ENCODE data around the gene UBE2L5.

DNA sequence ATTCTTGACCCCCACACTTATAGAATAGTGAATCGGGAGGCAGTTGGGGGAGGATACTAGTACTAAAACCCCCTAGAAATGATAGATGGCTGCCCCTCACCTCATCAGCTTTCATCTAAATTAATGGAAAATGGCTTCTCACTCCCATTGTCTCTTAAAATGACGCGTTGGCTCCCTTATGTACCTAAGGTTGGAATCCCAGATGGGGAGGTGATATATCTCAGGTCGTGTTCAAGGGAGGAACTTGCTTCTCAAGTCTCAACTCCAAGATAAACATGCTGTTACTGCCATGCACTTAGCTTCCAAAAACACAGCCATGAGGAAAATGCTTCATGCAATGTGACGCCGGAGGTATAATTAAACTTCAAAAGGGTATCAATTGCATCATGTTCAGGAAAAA is 18.8 kb upstream of the UBE2L5 start:
- TF ChIP-seq, protein P1, sequence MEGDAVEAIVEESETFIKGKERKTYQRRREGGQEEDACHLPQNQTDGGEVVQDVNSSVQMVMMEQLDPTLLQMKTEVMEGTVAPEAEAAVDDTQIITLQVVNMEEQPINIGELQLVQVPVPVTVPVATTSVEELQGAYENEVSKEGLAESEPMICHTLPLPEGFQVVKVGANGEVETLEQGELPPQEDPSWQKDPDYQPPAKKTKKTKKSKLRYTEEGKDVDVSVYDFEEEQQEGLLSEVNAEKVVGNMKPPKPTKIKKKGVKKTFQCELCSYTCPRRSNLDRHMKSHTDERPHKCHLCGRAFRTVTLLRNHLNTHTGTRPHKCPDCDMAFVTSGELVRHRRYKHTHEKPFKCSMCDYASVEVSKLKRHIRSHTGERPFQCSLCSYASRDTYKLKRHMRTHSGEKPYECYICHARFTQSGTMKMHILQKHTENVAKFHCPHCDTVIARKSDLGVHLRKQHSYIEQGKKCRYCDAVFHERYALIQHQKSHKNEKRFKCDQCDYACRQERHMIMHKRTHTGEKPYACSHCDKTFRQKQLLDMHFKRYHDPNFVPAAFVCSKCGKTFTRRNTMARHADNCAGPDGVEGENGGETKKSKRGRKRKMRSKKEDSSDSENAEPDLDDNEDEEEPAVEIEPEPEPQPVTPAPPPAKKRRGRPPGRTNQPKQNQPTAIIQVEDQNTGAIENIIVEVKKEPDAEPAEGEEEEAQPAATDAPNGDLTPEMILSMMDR (conservative IDR thresholded peaks at IDR 0.05), result no peak
- no peak for TF ChIP-seq ZFX (IDR thresholded peaks at IDR 0.05)
